Astrocyte (in vitro differentiated cells and primary cell): Measurements from ENCODE around the gene PAM.

ENCODE experiments used
- EZH2 ChIP-seq: IDR thresholded peaks from 2 replicates; pipeline ENCODE4 v1.6.1; 2012; ENCODE audit warnings: mild to moderate bottlenecking, low read length, inconsistent platforms; ENCODE audit not compliant: insufficient read depth
- TF ChIP-seq, protein P1 (sequence below): IDR thresholded peaks from 2 replicates; pipeline ENCODE4 v1.5.1; 2011; ENCODE audit warnings: low read depth, mild to moderate bottlenecking, inconsistent platforms, low read length, moderate library complexity; ENCODE audit not compliant: insufficient read depth

- TF ChIP-seq, protein P1, sequence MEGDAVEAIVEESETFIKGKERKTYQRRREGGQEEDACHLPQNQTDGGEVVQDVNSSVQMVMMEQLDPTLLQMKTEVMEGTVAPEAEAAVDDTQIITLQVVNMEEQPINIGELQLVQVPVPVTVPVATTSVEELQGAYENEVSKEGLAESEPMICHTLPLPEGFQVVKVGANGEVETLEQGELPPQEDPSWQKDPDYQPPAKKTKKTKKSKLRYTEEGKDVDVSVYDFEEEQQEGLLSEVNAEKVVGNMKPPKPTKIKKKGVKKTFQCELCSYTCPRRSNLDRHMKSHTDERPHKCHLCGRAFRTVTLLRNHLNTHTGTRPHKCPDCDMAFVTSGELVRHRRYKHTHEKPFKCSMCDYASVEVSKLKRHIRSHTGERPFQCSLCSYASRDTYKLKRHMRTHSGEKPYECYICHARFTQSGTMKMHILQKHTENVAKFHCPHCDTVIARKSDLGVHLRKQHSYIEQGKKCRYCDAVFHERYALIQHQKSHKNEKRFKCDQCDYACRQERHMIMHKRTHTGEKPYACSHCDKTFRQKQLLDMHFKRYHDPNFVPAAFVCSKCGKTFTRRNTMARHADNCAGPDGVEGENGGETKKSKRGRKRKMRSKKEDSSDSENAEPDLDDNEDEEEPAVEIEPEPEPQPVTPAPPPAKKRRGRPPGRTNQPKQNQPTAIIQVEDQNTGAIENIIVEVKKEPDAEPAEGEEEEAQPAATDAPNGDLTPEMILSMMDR, result no peak
- no peak for TF ChIP-seq EZH2
These were observed 12.9 kb upstream of the PAM start for GRCh38 chr5:102742215-102742614.
